Measurements from ENCODE around the gene JAKMIP2.
"Not testable (repeated sequence)": the region's sequence is repeated elsewhere in the genome, so short reads cannot be mapped to it uniquely, and the experiment has no call there.

JAKMIP2 gene

DNA sequence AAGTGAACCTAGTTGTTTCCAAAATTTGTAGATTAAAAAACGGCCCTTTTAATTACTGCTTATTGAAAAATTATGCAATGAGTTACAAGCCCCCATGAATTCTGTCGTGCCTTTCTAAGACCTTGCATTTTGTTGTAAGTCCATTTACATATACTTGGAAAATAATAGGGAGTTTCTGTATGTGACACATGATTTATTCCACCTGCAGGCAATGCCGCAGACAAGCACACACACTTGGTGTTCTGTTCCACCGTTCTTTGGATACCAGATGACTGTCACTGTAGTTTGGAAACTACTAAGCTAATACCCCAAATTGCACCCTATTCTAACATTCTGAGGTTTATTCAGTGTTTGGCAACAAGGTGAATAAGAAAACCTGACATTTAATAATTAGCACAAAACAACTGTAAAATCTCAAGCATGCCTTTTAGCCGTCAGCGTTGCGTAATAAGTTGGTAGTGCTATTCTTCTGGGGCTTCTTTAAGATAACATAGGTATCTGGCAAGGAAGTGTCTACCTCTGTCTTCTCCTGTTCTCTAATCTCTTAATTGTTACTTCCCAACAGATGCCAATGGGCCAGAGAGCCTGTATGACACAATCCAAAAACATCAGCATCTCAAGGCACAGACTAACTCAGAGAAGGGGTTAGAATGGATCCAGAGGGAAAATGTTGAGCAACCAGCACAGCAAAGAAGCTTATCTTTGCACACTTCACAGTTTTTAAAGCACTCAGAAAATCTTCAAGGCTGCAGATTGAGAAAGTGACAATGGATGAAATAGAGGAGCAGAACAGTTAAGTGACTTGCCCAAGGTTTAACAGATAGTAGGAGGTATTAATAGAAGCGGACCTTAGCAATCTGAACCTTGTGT lies 224.4 kb downstream of the JAKMIP2 start:
- no peak for DNase-seq (ENCODE audit: low read depth)

DNA sequence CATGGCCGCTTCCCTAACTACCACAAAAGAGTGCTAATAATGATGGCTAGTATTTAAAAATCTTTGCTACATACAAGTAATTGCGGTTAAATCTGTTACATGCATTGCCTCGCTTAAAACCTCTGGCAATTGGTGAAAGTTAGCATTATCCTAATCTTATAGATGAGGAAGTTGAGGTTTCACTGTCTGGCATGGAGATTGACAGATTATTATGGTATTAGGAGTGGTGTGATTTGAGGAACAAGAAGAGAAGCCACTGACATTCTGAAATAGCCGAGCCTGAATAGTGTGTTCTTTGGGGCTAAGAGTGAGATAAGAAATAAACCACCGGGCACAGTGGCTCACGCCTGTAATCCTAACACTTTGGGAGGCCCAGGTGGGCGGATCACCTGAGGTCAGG lies 227.4 kb downstream of the JAKMIP2 start:
- no peak for DNase-seq (ENCODE audit: low read depth)

DNA sequence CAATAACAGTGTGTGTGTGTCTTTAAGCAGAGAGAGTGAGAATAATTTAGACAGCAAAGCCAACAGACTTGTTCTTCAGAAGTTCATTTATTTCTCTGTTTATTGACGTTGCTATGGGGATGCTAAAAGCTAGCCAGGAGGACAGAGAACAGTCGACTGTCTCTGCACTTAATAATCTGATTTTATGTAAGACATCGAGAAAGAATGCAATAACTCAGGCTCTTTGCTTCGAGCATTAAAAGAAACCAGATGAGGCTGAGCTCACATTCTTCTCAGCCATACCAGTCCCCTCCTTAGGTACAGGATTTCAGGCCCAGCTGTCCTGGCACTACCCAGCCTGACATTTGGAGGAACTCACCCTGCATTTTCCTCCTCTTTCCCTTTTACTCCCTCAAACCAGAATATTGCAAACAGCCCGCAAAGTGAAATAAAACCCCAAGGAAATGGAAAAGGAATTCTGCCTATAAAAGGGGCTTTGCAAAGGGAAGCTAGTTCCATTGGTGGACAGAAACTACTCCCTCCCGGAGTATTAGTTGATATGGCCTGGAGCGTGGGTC lies 228.2 kb downstream of the JAKMIP2 start:
- no peak for DNase-seq (ENCODE audit: low read depth)

DNA sequence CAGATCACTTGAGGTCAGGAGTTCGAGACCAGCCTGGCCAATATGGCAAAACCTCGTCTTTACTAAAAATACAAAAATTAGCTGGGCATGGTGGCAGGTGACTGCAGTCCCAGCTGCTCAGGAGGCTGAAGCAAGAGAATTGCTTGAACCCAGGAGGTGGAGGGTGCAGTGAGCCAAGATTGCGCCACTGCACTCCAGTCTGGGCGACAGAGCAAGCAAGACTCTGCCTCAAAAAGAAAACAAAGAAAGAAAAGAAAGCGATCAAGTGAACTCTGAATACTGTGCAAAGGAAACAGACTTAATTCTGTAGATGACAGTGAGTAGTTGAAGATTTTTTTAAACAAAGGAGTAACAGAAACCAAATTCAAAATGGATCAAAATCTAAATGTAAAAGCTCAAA lies 228.7 kb downstream of the JAKMIP2 start:
- DNase-seq (ENCODE audit: low read depth), result not testable (repeated sequence)

DNA sequence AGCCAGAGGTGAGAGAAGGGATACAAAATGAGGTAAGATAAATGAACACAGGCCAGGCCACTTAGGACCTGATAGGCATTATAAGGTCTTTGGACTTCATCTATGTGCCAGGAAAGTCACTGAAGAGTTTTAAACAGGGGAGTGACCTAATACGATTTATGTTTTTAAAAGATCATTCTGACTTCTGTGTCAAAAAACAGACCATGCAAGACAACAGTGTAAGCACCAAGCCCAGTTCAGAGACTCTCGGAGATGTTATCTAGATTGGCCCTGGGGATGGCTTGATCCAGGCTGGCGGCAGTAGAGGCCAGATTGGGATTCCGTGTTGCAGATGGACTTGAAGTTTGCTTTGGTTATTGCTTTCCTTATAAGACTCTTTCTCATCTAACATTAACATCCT lies 229.6 kb downstream of the JAKMIP2 start:
- no peak for DNase-seq (ENCODE audit: low read depth)

DNA sequence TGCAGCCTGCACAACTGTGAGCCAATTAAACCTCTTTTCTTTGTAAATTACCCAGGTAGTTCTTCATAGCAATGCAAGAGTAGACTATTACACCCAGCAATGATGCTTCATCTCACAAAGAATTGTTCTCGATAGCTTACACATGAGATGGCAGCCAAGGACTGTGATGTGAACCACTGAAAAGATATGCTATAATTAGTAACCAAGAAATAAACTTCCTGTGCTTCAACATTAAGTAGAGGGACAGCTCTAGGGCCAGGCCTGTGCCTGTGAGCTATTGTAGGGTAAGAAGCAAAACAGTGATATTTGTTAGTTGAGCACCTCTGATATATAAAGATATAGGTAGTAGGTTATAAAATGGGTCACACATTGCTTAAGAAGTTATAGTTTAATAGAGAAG lies 230.9 kb downstream of the JAKMIP2 start:
- no peak for DNase-seq (ENCODE audit: low read depth)

DNA sequence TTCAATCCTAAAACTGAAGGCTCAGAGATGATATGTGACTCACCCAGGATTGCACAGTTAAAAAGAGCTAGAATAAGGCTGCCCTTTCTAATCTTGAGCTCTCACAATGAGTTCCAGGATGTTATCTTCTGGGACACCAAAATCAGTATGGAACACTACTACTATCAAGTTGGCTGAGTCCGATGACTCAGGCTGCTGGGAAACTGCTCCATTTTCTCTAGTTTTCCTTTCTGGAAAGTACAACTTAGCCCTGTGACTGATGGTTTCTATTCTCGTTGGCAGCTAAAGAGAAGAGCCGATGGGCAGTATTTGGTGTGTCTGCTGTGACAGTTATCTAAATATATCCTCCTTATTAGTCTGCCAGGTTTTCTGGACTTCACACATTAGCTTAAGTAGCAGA lies 234.8 kb downstream of the JAKMIP2 start:
- DNase-seq (ENCODE audit: low read depth), result no peak

DNA sequence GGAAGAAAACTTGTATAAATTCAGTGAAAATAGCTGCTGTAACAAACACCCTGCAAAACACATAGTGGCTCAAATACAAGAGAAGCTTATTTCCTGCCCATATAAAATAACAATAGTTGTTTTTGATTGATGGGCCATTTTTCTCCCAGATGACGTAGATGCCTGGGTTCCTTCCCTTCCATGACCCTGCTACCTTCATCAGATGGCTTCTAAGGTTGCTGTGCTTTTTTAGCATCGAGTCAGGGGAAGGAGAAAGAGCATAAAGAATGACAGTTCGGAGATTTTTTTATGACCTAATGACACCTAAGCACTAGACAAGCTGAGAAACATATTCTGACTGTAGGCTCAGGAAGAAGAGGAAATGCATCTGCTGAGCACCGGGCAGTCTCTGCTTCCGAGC lies 238.0 kb downstream of the JAKMIP2 start:
- no peak for DNase-seq (ENCODE audit: low read depth)

DNA sequence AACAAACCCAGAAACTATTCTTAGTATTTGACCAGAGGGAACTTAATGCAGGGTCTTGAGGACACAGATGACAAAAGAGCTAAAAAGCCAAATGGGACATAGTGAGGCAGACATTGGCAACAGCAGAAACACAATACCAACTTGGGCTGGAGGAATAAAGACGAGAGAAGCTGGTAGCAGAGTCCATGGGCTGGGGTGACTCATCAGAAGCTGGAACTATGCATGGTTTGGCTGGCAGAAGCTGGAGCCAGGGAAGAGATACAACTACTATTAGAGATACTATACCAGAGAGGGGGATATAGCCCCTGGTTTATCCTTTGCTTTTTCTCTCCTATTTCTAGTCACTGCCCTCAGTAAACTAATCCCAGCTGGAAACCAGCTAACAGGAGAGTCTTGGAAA lies 243.5 kb downstream of the JAKMIP2 start:
- DNase-seq (ENCODE audit: low read depth), result no peak

DNA sequence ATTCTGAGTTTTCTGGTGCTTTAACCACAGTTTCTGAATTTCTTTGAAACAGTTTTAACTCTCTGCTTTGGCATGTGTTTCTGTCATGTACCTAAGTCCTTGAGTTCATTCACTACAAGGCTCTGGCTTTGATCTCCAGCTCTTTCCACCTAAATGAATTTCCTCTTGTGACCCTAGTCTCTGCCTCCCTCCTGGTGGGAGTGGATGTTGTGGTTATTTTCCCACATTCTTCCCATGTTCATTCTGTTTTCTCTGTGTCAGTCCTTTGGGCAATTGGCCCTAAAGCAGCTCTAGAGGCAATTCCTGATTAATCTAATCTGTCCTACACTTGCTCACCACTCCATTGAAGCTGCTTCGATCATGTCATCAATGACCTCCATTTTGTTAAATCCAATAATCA lies 244.3 kb downstream of the JAKMIP2 start:
- no peak for DNase-seq (ENCODE audit: low read depth)

Data from activated T-cell treated with anti-CD3 and anti-CD28 coated beads for 48 hours (primary cell).